HG02623 (cell line): Measurements from ENCODE around the gene IL6ST.

Experiments used
- ATAC-seq: cut with Tn5 transposase; IDR thresholded peaks from one replicate; pipeline ENCODE4 v1.9.1; 2021; ENCODE audit warnings: moderate library complexity; ENCODE audit not compliant: unreplicated experiment

The IL6ST gene

GRCh38 chr5:55899344-55899743 lies 95.4 kb downstream of the IL6ST start:
- no peak for ATAC-seq

GRCh38 chr5:55897905-55898304 lies 96.9 kb downstream of the IL6ST start:
- no peak for ATAC-seq

DNA sequence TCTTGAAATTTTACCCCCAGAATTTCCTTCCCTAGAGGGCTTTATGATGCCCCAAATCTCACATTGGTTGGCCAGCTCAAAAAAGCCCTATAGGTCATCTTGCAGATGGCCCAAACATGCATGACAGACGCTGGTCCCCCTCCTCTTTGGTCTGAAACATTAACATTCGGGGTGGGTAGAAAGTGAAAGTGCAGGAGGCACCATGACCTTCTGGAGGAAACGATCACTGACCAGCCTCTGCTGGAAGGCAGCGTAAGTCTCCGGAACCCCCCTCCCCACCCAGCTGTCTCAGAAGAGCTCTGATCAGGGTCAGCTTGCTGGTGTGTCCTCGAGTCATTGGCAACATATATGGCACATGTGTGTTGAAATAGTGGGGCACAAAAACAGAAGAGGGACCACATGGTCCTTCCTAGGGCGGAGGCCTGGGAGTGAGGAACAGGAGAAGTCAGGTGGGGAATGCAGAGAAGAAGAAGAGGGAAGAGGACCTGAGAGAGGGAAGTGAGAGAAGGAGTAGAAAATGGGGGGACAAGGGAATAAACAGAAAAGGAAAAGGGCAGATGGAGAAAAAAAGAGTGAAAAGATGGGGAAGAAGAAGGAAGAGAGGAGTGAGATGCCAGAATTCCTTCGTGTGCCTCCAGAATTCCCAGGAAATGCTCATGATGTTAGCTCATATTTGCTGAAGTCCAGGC lies 97.4 kb downstream of the IL6ST start:
- ATAC-seq: no peak

- ATAC-seq: no peak
Measured at GRCh38 chr5:55896663-55897062, 98.1 kb downstream of the IL6ST start.

DNA sequence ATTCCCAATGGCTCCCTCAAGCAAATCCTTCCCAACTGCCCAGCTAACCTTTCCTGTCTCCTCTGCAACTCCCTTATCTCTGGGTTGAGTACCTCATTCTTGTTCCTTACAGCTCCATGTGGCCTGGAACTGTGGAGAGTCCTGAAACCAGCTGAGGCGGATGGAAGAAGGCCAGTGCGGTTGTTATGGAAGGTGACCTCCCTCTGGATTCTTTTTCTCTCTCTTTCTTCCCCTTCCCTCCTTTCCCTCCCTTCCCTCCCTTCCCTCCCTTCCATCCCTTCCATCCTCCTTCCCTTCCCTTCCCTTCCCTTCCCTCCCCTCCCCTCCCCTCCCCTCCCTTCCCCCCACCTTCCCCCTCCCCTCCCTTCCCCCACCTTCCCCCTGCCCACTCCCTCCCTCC lies 98.5 kb downstream of the IL6ST start:
- no peak for ATAC-seq

DNA sequence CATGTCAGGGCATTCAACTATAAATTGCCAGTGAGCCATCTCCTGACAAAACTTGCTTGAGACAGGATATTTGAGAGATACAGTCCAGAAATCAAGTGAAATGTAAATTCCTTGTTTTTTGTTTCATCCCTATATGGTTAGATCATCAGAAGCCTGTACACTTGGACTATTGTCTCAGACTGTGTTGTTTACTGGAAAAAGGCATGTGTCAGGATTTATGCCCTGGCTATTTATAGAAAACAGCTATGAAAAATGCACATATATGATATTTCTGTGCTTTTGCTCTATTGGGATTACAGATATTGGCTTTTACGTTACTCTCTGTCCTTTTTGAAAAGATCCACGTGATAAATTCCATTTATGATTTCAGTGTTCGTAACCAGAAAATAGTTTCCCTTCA lies 99.4 kb downstream of the IL6ST start:
- no peak for ATAC-seq

DNA sequence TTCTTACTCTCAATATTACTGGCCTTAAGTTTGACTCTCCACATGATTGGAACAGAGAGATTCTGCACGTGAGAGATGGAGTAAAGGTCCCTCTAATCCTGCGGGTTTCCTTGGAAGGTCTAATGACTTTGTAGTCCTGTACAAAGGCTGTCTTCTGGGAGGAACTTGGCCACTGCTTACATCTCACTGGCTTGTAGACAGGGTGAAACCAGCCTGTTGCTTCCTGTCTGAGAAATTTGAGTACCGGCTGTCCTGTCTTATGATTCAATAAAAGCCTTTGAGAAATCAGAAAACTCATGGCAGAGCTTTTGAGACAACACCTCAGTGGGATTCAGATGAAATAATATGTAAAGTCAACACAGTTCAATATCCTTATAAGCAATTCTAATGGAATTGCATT lies 100.6 kb downstream of the IL6ST start:
- ATAC-seq: no peak

- ATAC-seq: no peak
Measured at GRCh38 chr5:55892479-55892878, 102.3 kb downstream of the IL6ST start.

DNA sequence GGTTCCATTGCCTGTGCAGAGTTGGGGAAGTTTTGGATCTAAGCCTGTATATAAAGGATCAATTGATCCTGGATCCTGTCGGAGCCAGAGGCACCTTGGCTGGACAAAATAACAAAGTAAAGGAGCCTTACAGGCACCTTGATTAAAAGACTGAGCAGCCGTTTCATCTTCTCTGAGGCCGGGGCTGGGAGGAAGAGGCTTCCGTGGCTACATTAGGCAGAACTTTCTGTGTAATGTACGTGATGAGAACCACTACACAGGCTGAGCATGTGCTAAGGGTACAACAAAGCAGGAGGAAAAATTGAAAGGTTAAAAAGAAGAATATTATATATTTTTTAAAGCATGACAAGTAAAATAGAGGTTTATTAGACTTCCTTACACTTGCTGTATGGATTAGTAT lies 106.6 kb downstream of the IL6ST start:
- no peak for ATAC-seq

GRCh38 chr5:55885359-55885758 lies 109.4 kb downstream of the IL6ST start:
- no peak for ATAC-seq
